MM.1S (cell line): ENCODE results near the gene ZNF575.

Source experiments
- DNase-seq: peaks from one replicate; pipeline ENCODE4 v3.0.0-alpha.2; 2015
- H2AFZ ChIP-seq: fragments of 300-600 bp; sonication (generic); 2 replicates; pipeline ENCODE4 v1.6.0; 2016; ENCODE audit warnings: antibody characterized with exemption, low read length
- H3F3A ChIP-seq: fragments of 300-600 bp; sonication (generic); 2 replicates; pipeline ENCODE4 v1.6.1; 2016; ENCODE audit warnings: mild to moderate bottlenecking, antibody characterized with exemption, low read length, moderate library complexity, mixed read lengths; ENCODE audit not compliant: insufficient read depth
- H3K27ac ChIP-seq: fragments of 300-600 bp; sonication (generic); 2 replicates; pipeline ENCODE4 v1.5.1; 2016; ENCODE audit warnings: mild to moderate bottlenecking, low read length
- H3K27me3 ChIP-seq: fragments of 300-600 bp; sonication (generic); replicated peaks from 2 replicates; pipeline ENCODE4 v1.6.0; 2016; ENCODE audit warnings: low read length; ENCODE audit not compliant: insufficient read depth
- H3K36me3 ChIP-seq: fragments of 300-600 bp; sonication (generic); replicated peaks from 2 replicates; pipeline ENCODE4 v1.6.1; 2016; ENCODE audit warnings: mild to moderate bottlenecking, low read length, mixed read lengths; ENCODE audit not compliant: insufficient read depth
- H3K4me1 ChIP-seq: fragments of 300-600 bp; sonication (generic); 2 replicates; pipeline ENCODE4 v1.6.1; 2016; ENCODE audit warnings: low read length, mixed read lengths
- H3K4me2 ChIP-seq: fragments of 300-600 bp; sonication (generic); 2 replicates; pipeline ENCODE4 v1.6.0; 2016; ENCODE audit warnings: low read depth, low read length
- H3K4me3 ChIP-seq: fragments of 300-600 bp; sonication (generic); 2 replicates; pipeline ENCODE4 v1.5.1; 2016; ENCODE audit warnings: low read length, mixed read lengths
- H3K79me2 ChIP-seq: fragments of 300-600 bp; sonication (generic); 2 replicates; pipeline ENCODE4 v1.6.1; 2016; ENCODE audit warnings: mixed run types, low read length, mixed read lengths
- H3K9ac ChIP-seq: fragments of 300-600 bp; sonication (generic); 2 replicates; pipeline ENCODE4 v1.6.1; 2016; ENCODE audit warnings: low read length, mixed read lengths
- H3K9me2 ChIP-seq: fragments of 300-600 bp; sonication (generic); replicated peaks from 2 replicates; pipeline ENCODE4 v1.6.1; 2016; ENCODE audit warnings: mild to moderate bottlenecking, low read length, mixed read lengths; ENCODE audit not compliant: insufficient read depth
- H3K9me3 ChIP-seq: fragments of 300-600 bp; sonication (generic); replicated peaks from 2 replicates; pipeline ENCODE4 v1.6.1; 2016; ENCODE audit warnings: mild to moderate bottlenecking, low read length, mixed read lengths; ENCODE audit not compliant: insufficient read depth
- H4K20me1 ChIP-seq: fragments of 300-600 bp; sonication (generic); 2 replicates; pipeline ENCODE4 v1.6.1; 2016; ENCODE audit warnings: mild to moderate bottlenecking, low read length, moderate library complexity, mixed read lengths; ENCODE audit not compliant: insufficient read depth
- EZH2 ChIP-seq: fragments of 300-600 bp; sonication (generic); optimal IDR thresholded peaks from 2 replicates; pipeline ENCODE3; 2017; ENCODE audit warnings: low read depth, mild to moderate bottlenecking, antibody characterized with exemption, low read length, mixed read lengths
- EZH2phosphoT487 ChIP-seq: fragments of 300-600 bp; sonication (generic); IDR thresholded peaks from 2 replicates; pipeline ENCODE4 v1.6.1; 2018; ENCODE audit warnings: antibody characterized with exemption, low read length
- TF ChIP-seq, protein P1 (sequence below): fragments of 300-600 bp; sonication (generic); IDR thresholded peaks from 2 replicates; pipeline ENCODE4 v1.5.1; 2016; ENCODE audit warnings: antibody characterized with exemption, low read length, mixed read lengths

Gene ZNF575

DNA sequence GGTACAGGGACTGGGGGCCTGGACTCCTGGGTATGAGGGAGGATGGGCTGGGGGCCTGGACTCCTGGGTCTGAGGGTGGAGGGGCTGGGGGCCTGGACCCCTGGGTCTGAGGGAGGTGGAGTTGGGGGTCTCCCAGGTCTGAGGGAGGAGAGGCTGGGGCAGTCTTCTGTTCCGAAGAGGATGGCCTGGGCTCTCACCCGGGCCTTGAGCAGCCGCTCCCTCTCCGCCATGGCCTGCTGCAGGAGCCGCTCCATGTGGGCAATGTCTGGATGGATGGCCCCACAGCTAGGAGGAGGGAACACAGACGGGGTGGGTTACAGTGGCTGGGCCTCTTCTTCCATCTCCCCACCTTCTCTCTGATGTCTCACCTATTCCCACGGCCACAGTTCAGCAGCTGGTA is 46.6 kb upstream of the ZNF575 start:
- TF ChIP-seq, protein P1, sequence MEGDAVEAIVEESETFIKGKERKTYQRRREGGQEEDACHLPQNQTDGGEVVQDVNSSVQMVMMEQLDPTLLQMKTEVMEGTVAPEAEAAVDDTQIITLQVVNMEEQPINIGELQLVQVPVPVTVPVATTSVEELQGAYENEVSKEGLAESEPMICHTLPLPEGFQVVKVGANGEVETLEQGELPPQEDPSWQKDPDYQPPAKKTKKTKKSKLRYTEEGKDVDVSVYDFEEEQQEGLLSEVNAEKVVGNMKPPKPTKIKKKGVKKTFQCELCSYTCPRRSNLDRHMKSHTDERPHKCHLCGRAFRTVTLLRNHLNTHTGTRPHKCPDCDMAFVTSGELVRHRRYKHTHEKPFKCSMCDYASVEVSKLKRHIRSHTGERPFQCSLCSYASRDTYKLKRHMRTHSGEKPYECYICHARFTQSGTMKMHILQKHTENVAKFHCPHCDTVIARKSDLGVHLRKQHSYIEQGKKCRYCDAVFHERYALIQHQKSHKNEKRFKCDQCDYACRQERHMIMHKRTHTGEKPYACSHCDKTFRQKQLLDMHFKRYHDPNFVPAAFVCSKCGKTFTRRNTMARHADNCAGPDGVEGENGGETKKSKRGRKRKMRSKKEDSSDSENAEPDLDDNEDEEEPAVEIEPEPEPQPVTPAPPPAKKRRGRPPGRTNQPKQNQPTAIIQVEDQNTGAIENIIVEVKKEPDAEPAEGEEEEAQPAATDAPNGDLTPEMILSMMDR, result no peak
- TF ChIP-seq EZH2phosphoT487 (no peak), EZH2 (no peak)
- H3K27ac ChIP-seq, result no peak overlapping the region
- H3K9me2 ChIP-seq, result no peaks in the 10 kb centered on the region
- no peak overlapping the region for H3K4me3 ChIP-seq
- no peak for DNase-seq
- H3F3A ChIP-seq, result no peaks in the 10 kb centered on the region
- H4K20me1 ChIP-seq, result no peaks in the 10 kb centered on the region
- no peaks in the 10 kb centered on the region for H3K36me3 ChIP-seq
- H3K4me2 ChIP-seq, result no peak overlapping the region
- H3K9ac ChIP-seq, result no peak overlapping the region
- H3K4me1 ChIP-seq, result no peaks in the 10 kb centered on the region
- H3K27me3 ChIP-seq, result no peaks in the 10 kb centered on the region
- no peak overlapping the region for H2AFZ ChIP-seq
- H3K79me2 ChIP-seq, result no peaks in the 10 kb centered on the region
- no peaks in the 10 kb centered on the region for H3K9me3 ChIP-seq

DNA sequence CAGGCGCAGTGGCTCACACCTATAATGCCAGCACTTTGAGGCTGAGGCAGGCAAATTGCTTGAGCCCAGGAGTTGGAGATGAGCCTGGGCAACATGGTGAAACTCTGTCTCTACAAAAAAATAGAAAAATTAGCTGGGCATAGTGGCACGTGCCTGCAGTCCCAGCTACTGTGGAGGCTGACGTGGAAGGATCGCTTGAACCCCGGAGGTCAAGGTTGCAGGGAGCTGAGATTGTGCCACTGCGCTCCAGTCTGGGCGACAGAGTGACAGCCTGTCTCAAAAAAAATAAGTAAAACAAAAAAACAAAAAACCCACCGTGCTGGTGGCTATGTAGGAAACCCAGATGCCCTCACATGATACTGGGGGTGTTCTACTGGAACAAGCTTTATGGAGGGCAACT is 44.8 kb upstream of the ZNF575 start:
- H2AFZ ChIP-seq, result no peak overlapping the region
- H3K36me3 ChIP-seq, result no peaks in the 10 kb centered on the region
- no peaks in the 10 kb centered on the region for H3K9me3 ChIP-seq
- H3K9me2 ChIP-seq, result no peaks in the 10 kb centered on the region
- no peaks in the 10 kb centered on the region for H3K4me1 ChIP-seq
- no peak for DNase-seq
- no peak overlapping the region for H3K4me3 ChIP-seq
- H3F3A ChIP-seq, result no peaks in the 10 kb centered on the region
- no peaks in the 10 kb centered on the region for H3K79me2 ChIP-seq
- H4K20me1 ChIP-seq, result no peaks in the 10 kb centered on the region
- no peak overlapping the region for H3K4me2 ChIP-seq
- no peaks in the 10 kb centered on the region for H3K27me3 ChIP-seq
- TF ChIP-seq EZH2 (no peak), EZH2phosphoT487 (no peak)
- TF ChIP-seq, protein P1, result no peak
- H3K27ac ChIP-seq, result no peak overlapping the region
- no peak overlapping the region for H3K9ac ChIP-seq

DNA sequence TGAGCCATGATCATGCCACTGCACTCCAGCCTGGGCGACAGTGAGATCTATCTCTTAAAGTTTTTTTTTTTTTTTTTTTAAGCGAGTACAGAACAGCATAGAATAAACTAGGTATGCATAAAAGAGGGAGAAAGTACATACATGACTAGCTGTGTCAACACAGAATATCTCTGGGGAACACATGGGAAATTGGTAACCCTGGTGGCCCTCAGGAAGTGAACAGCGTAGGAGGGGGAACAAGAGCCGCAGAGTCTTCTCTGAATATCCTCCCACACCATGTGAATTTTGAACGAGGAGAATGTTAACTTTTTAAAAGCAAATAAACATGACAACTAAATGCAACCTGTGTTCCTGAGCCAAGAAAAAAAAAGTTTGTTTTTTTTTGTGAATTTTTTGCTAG is 43.7 kb upstream of the ZNF575 start:
- no peaks in the 10 kb centered on the region for H3K9me3 ChIP-seq
- no peaks in the 10 kb centered on the region for H4K20me1 ChIP-seq
- H3K4me1 ChIP-seq, result no peaks in the 10 kb centered on the region
- TF ChIP-seq EZH2phosphoT487 (no peak), EZH2 (no peak)
- TF ChIP-seq, protein P1, result no peak
- H3K27ac ChIP-seq, result no peak overlapping the region
- no peaks in the 10 kb centered on the region for H3F3A ChIP-seq
- H3K9ac ChIP-seq, result no peak overlapping the region
- H3K27me3 ChIP-seq, result no peaks in the 10 kb centered on the region
- H3K79me2 ChIP-seq, result no peaks in the 10 kb centered on the region
- H3K36me3 ChIP-seq, result no peaks in the 10 kb centered on the region
- H3K4me2 ChIP-seq, result no peak overlapping the region
- no peak overlapping the region for H3K4me3 ChIP-seq
- H3K9me2 ChIP-seq, result no peaks in the 10 kb centered on the region
- H2AFZ ChIP-seq, result no peak overlapping the region
- DNase-seq, result no peak
